ENCODE measurements around the gene SOCS1. TPM values are rescaled to one million over a fixed set of nuclear protein-coding genes. Genes with fewer than 3 reads are reported as not detected.
A peak's percentile ranks its signal among the peaks of the same experiment; 100 is the strongest.

SOCS1 gene
- total and polyA plus RNA-seq, 2 of the 4 experiments (the other 2 are of a cell fraction) = 2.0 to 22.0 TPM

GRCh38 chr16:11280616-11281522, 24.9 kb upstream of the SOCS1 start, which contains the start of gene PRM1 (continued):
- no peak for TF ChIP-seq NFE2L2 (IDR thresholded peaks at IDR 0.05; ENCODE audit: low read depth, low read length)

GRCh38 chr16:11278681-11279628, 23.0 kb upstream of the SOCS1 start:
- 88% methylated on average over 4 of the region's 7 CpGs; no CpG with 5 or more reads in 1 of the 2 experiments for WGBS, 2 experiments (ENCODE audit: extremely low coverage in 2 of 2, insufficient read length in 1 of 2)
- H3K36me3 ChIP-seq (ENCODE audit: control insufficient read depth, insufficient read depth, low read length) = no peaks in the 10 kb centered on the region
- DNase-seq = no peak
- no peak overlapping the region for H3K9ac ChIP-seq (ENCODE audit: low read depth, low read length)
- H3K79me1 ChIP-seq (ENCODE audit: low read depth in 1 of 2, low read length in 2 of 2) = no peaks in the 10 kb centered on the region
- dilution Hi-C loops (cut with HindIII; ENCODE audit: low sequenced_read_pairs, unreplicated experiment) (no loop called here), in situ Hi-C loops (cut with MboI; ENCODE audit: low sequenced_read_pairs) (no loop called here), intact Hi-C loops (cut with micrococcal nuclease) (no loop called here)
- H3K18ac ChIP-seq (ENCODE audit: low read depth, low read length) = no peak overlapping the region
- ChIA-PET POLR2A (ENCODE audit: unreplicated experiment) (no interaction called here), CTCF (no interaction called here)
- no peak overlapping the region for H4K8ac ChIP-seq (ENCODE audit: low read depth in 2 of 2, low read length in 2 of 2)
- ATAC-seq (ENCODE audit: low read depth) = no peak
- H3K4me1 ChIP-seq (ENCODE audit: control insufficient read depth, insufficient read depth, low read length) = peaks cover 2% of the 10 kb centered on the region; the same call in 1 of the 2 replicates
- H3K9me3 ChIP-seq (ENCODE audit: control insufficient read depth, insufficient read depth, low read length) = peaks cover 7% of the 10 kb centered on the region
- H3K14ac ChIP-seq (replicated peaks; ENCODE audit: low read depth, low read length) = no peak overlapping the region
- no peak overlapping the region for H3K4me3 ChIP-seq (ENCODE audit: insufficient read depth, low read depth, low read length)
- no peak overlapping the region for H4K91ac ChIP-seq (ENCODE audit: insufficient read depth, low read depth, low read length)
- no peak overlapping the region for H2BK20ac ChIP-seq (ENCODE audit: low read depth, low read length)
- no peak overlapping the region for H3K56ac ChIP-seq (ENCODE audit: extremely low read depth, insufficient read depth, low read length)
- no peak overlapping the region for H2AK5ac ChIP-seq (ENCODE audit: low read depth, low read length)
- H2AK9ac ChIP-seq (replicated peaks; ENCODE audit: low read depth, low read length, poor library complexity) = no peak overlapping the region
- H3K9me1 ChIP-seq (ENCODE audit: insufficient read depth, low read length) = no peaks in the 10 kb centered on the region
- no peak overlapping the region for H2AFZ ChIP-seq (replicated peaks; ENCODE audit: low read length, poor library complexity)
- H3K27me3 ChIP-seq (ENCODE audit: control insufficient read depth, insufficient read depth, low read length) = peaks cover 16% of the 10 kb centered on the region
- H3K23ac ChIP-seq (ENCODE audit: low read depth, low read length) = no peak overlapping the region
- peak overlapping the region; percentile 50; the same call in 1 of the 3 replicates for H2BK15ac ChIP-seq (ENCODE audit: low read depth, low read length)
- H2BK120ac ChIP-seq (ENCODE audit: low read depth, low read length) = no peak overlapping the region
- H4K20me1 ChIP-seq (ENCODE audit: insufficient read depth, low read length) = no peaks in the 10 kb centered on the region
- H3K27ac ChIP-seq (ENCODE audit: insufficient read depth, low read length) = no peak overlapping the region
- no peak overlapping the region for H4K5ac ChIP-seq (ENCODE audit: low read depth, low read length)
- H3K4ac ChIP-seq (ENCODE audit: low read depth, low read length) = no peak overlapping the region
- H3K4me2 ChIP-seq (ENCODE audit: low read depth, low read length) = no peak overlapping the region
- no peak overlapping the region for H2BK5ac ChIP-seq (ENCODE audit: low read depth, low read length, poor library complexity, severe bottlenecking)
- no TSS peak for BruUV-seq (replicated peaks)
- TF ChIP-seq MAZ (IDR thresholded peaks at IDR 0.05; ENCODE audit: borderline replicate concordance, low read depth, low read length) (no peak), POLR2A (IDR thresholded peaks at IDR 0.05; ENCODE audit: low read depth, low read length) (no peak), SMC3 (IDR thresholded peaks at IDR 0.05; ENCODE audit: low read depth, low read length) (no peak), USF2 (IDR thresholded peaks at IDR 0.05; ENCODE audit: low read depth, low read length) (no peak), MAFK (IDR thresholded peaks at IDR 0.05; ENCODE audit: low read depth, low read length) (no peak), CEBPB (IDR thresholded peaks at IDR 0.05; ENCODE audit: low read depth, low read length) (no peak), RAD21 (IDR thresholded peaks at IDR 0.05; ENCODE audit: low read length) (no peak), CTCF (conservative IDR thresholded peaks at IDR 0.05; ENCODE audit: low read depth, low read length) (no peak), RCOR1 (IDR thresholded peaks at IDR 0.05; ENCODE audit: insufficient replicate concordance, low read length) (no peak), BHLHE40 (IDR thresholded peaks at IDR 0.05; ENCODE audit: low read depth, low read length) (no peak)

All from IMR-90 (cell line).